Activated naive CD4-positive, alpha-beta T cell (primary cell): ENCODE results near the gene CWF19L1.

Experiments used
- DNase-seq, 4 experiments: peaks; one replicate each; lab custom pipeline; 2025; lab: John Stamatoyannopoulos, UW

CWF19L1 gene

DNA sequence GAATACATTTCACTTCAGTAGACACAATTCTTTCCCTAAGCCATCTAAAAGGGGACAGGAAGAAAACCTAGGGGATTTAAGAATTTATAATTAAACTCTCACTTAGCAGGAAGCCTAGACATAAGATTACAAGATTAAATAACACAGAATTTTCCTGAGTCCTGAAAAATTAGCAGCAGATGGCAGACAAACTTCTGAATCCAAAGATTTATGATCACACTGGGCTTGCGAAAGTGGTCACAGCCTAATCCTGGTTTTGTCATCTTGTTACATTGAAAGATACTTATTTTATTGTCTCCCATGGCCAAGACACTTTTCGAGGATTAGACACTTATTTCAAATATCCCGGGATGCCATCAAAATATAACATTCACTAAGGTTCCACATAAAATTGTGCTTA is 84.5 kb downstream of the CWF19L1 start:
- DNase-seq, result no peak
